Nephron (organoid): ENCODE results near the gene ABCG1.

ENCODE experiments used
- H3K27ac Mint-ChIP-seq, 3 experiments: 2 replicates each; pipeline ENCODE4 v1.8.0; 2020; ENCODE audit warnings: mixed read lengths in 3 of 3, mild to moderate bottlenecking in 2 of 3, moderate library complexity in 1 of 3
- H3K27me3 Mint-ChIP-seq: 2 replicates; pipeline ENCODE4 v1.8.0; 2021; ENCODE audit warnings: low read depth, mild to moderate bottlenecking, moderate library complexity, mixed read lengths
- H3K36me3 Mint-ChIP-seq: 2 replicates; pipeline ENCODE4 v1.8.0; 2020; ENCODE audit warnings: low read depth, mixed read lengths
- H3K4me1 Mint-ChIP-seq: 2 replicates; pipeline ENCODE4 v1.8.0; 2020; ENCODE audit warnings: mixed read lengths
- H3K4me3 Mint-ChIP-seq, 3 experiments: 2 replicates each; pipeline ENCODE4 v1.8.0; 2020; ENCODE audit warnings: mild to moderate bottlenecking in 3 of 3, mixed read lengths in 3 of 3, moderate library complexity in 2 of 3
- H3K9me3 Mint-ChIP-seq: 2 replicates; pipeline ENCODE4 v1.8.0; 2020; ENCODE audit warnings: mixed read lengths
- TF ChIP-seq, protein P1 (sequence below), 3 experiments: fragments of 200-600 bp; sonication (generic); IDR thresholded peaks; one replicate each; pipeline ENCODE4 v1.5.0; 2021; ENCODE audit warnings: antibody characterized with exemption in 3 of 3; ENCODE audit not compliant: unreplicated experiment in 3 of 3

Gene ABCG1

DNA sequence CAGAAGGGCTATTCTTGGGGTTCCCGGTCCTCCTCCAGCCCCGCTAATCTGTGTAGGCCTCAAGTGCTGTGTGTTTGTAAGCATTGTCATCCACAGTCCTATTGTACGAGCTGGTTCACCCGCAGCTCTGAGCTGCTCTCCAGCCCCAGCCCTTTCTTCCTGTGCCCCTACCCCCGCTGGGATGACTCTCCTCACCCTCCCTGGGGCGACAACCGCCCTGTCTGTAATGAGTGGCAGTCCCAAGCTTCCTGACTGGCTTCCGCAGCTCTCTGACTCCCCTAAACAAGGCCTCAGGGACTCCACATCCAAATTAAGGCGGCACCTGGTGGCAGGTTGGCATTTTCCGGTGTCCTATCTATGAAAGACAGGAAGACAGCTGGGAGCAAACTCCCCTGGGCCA, 50.4 kb downstream of the ABCG1 start:
- H3K27ac Mint-ChIP-seq: no peak overlapping the region
- no peaks in the 10 kb centered on the region for H3K36me3 Mint-ChIP-seq
- no peak overlapping the region for H3K4me3 Mint-ChIP-seq
- H3K4me1 Mint-ChIP-seq: peaks cover 10% of the 10 kb centered on the region
- no peaks in the 10 kb centered on the region for H3K27me3 Mint-ChIP-seq
- no peaks in the 10 kb centered on the region for H3K9me3 Mint-ChIP-seq
- TF ChIP-seq, protein P1, sequence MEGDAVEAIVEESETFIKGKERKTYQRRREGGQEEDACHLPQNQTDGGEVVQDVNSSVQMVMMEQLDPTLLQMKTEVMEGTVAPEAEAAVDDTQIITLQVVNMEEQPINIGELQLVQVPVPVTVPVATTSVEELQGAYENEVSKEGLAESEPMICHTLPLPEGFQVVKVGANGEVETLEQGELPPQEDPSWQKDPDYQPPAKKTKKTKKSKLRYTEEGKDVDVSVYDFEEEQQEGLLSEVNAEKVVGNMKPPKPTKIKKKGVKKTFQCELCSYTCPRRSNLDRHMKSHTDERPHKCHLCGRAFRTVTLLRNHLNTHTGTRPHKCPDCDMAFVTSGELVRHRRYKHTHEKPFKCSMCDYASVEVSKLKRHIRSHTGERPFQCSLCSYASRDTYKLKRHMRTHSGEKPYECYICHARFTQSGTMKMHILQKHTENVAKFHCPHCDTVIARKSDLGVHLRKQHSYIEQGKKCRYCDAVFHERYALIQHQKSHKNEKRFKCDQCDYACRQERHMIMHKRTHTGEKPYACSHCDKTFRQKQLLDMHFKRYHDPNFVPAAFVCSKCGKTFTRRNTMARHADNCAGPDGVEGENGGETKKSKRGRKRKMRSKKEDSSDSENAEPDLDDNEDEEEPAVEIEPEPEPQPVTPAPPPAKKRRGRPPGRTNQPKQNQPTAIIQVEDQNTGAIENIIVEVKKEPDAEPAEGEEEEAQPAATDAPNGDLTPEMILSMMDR (IDR thresholded peaks at IDR 0.05; ENCODE audit: unreplicated experiment in 3 of 3): no peak

DNA sequence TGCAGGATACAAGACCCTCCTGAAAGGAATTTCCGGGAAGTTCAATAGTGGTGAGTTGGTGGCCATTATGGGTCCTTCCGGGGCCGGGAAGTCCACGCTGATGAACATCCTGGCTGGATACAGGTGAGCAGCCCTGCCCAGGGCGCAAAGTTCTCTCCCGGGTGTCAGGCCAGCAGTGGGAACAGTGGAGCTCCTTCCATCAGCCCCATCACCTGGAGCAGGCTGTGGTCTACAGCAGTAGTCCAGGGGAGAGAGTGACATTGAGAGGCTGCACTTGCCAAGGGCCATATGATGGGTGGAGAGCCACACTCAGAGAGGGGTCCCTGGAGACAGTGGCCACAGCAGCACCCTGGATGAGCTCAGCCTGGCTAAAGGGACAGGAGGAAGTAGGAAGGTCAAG, 52.1 kb downstream of the ABCG1 start:
- H3K9me3 Mint-ChIP-seq: no peaks in the 10 kb centered on the region
- H3K4me3 Mint-ChIP-seq: no peak overlapping the region
- H3K27me3 Mint-ChIP-seq: peaks cover 6% of the 10 kb centered on the region
- no peaks in the 10 kb centered on the region for H3K36me3 Mint-ChIP-seq
- no peak overlapping the region for H3K27ac Mint-ChIP-seq
- TF ChIP-seq, protein P1 (IDR thresholded peaks at IDR 0.05; ENCODE audit: unreplicated experiment in 3 of 3): no peak
- peaks cover 4% of the 10 kb centered on the region for H3K4me1 Mint-ChIP-seq

DNA sequence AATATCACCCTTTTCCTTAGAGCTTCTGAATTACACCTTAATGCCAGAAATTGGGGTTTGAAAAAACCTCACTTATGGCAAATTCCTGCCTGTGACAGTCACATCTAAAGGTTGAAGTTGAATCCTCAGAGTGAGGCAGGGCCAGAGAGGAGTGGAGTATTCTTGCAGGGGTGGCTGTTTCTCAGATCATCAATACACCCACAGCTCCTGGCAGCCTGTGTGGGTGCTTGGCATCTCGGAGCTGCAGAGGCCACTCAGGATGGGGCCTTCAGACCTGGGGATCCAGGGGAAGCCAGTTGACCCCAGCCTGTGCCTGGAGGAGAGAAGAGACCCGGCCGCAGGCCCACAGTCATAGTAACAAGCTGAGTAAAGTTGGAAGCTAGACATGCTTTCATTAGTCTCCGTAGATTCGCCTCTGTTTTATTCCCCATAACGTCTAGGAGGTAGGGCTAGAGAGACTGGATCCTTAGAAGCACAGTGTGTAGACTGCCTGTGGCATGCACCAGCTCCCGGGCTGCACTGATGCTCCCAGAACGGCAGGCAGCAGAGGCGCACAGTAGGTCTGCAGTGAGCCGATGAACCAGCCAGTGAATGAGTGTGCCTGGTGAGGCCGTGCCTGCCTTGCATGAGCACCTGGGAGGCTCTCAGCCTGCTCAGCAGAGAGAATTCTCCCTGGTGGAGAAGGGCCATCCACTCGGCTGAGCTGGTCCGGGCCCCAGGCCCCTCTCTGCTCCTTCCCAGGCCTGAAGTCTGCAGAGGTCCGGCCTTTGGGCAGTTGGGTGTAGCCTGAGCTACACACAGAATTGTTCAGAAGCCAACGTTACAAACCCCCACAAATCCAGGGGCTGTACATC, 53.4 kb downstream of the ABCG1 start:
- Mint-ChIP-seq H3K4me3 (no peak overlapping the region), H3K4me1 (peaks cover 4% of the 10 kb centered on the region), H3K27me3 (peaks cover 10% of the 10 kb centered on the region), H3K36me3 (no peaks in the 10 kb centered on the region), H3K9me3 (no peaks in the 10 kb centered on the region), H3K27ac (no peak overlapping the region)
- TF ChIP-seq, protein P1 (IDR thresholded peaks at IDR 0.05; ENCODE audit: unreplicated experiment in 3 of 3): no peak

DNA sequence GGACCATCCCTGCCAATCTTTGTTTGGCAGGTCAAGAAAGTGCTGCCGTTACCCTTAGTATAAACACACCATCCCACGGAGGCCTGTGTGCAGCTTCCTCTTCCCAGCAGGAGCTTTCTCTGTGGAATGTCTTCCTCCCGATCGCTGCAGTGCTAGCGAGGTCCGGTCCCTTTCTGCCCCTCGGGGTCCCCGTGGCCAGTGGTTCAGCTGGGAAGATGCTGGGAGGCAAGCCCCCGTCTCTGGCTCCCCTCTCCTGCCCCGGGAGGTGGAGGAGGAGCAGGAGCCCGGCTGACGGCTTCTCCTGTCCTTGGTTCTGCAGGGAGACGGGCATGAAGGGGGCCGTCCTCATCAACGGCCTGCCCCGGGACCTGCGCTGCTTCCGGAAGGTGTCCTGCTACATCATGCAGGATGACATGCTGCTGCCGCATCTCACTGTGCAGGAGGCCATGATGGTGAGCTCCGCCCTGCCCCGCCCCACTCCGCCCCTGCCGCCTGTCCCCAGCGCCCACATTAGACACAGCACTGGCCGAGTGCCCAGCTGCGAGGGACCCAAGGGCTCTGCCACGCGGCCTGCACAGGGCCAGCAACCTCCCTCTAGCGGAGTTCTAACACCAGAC, 54.2 kb downstream of the ABCG1 start:
- H3K36me3 Mint-ChIP-seq: no peaks in the 10 kb centered on the region
- H3K4me1 Mint-ChIP-seq: no peaks in the 10 kb centered on the region
- H3K9me3 Mint-ChIP-seq: no peaks in the 10 kb centered on the region
- peaks cover 18% of the 10 kb centered on the region for H3K27me3 Mint-ChIP-seq
- TF ChIP-seq, protein P1 (IDR thresholded peaks at IDR 0.05; ENCODE audit: unreplicated experiment in 3 of 3): no peak
- no peak overlapping the region for H3K4me3 Mint-ChIP-seq
- no peak overlapping the region for H3K27ac Mint-ChIP-seq

DNA sequence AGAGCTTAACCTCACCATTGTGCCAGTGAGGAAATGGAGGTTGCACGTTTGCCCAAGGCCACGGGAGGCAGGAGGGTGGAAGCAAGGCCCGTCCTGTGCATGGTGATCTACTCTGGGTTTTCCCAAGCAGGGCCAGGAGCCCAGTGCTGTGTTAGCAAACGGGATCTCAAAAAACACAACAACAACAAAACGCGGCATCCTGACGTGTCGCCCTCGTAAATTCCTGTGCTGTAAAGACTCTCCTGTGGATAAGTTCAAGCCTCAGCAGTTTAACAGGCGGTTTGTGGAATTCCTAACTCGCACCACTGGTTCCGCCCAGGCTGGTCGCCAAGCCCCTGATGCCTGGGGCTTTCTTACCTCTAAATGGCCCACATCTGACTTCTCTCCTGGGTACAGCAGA, 57.1 kb downstream of the ABCG1 start:
- no peak overlapping the region for H3K4me3 Mint-ChIP-seq
- TF ChIP-seq, protein P1 (IDR thresholded peaks at IDR 0.05; ENCODE audit: unreplicated experiment in 3 of 3): no peak
- H3K9me3 Mint-ChIP-seq: no peaks in the 10 kb centered on the region
- peaks cover 26% of the 10 kb centered on the region for H3K27me3 Mint-ChIP-seq
- H3K4me1 Mint-ChIP-seq: no peaks in the 10 kb centered on the region
- H3K27ac Mint-ChIP-seq: peak overlapping the region in 1 of 3 experiments; percentile 75
- H3K36me3 Mint-ChIP-seq: no peaks in the 10 kb centered on the region
